ENCODE results near the gene SIRPG.
"Not testable (repeated sequence)": the region's sequence is repeated elsewhere in the genome, so short reads cannot be mapped to it uniquely, and the experiment has no call there.

GRCh38 chr20:1610404-1610803, 47.2 kb downstream of the SIRPG start:
- not testable (repeated sequence) for TF ChIP-seq CTCF, POLR2A (IDR thresholded peaks at IDR 0.05)

Measured in thyroid gland (tissue), 4 donors.